Measurements from ENCODE around the gene HINT2. TPM values are rescaled to one million over a fixed set of nuclear protein-coding genes. Genes with fewer than 3 reads are reported as not detected.

Gene HINT2
- total RNA-seq, 6 experiments from 2014 or later: 23.3 to 35.3 (median 34.6) TPM

- Mint-ChIP-seq H3K27me3 (ENCODE audit: insufficient read depth) (peaks cover 30% of the 10 kb centered on the region), H3K36me3 (ENCODE audit: low read depth) (no peaks in the 10 kb centered on the region), H3K27ac (no peak overlapping the region), H3K4me1 (ENCODE audit: low read depth) (peaks cover 8% of the 10 kb centered on the region; the same call in 1 of the 2 replicates), H3K9me3 (no peaks in the 10 kb centered on the region), H3K4me3 (no peak overlapping the region)
- no peak for DNase-seq
- no peak for TF ChIP-seq CTCF (IDR thresholded peaks at IDR 0.05)
Observed at GRCh38 chr9:35783418-35783817, 31.4 kb downstream of the HINT2 start.

- no peaks in the 10 kb centered on the region for H3K9me3 Mint-ChIP-seq
- no peaks in the 10 kb centered on the region for H3K36me3 Mint-ChIP-seq (ENCODE audit: low read depth)
- no peak for DNase-seq
- no peak overlapping the region for H3K4me3 Mint-ChIP-seq
- H3K27me3 Mint-ChIP-seq (ENCODE audit: insufficient read depth): peaks cover 25% of the 10 kb centered on the region
- no peak for TF ChIP-seq CTCF (IDR thresholded peaks at IDR 0.05)
- H3K27ac Mint-ChIP-seq: no peak overlapping the region
- no peaks in the 10 kb centered on the region for H3K4me1 Mint-ChIP-seq (ENCODE audit: low read depth)
Observed at GRCh38 chr9:35781066-35781465, 33.8 kb downstream of the HINT2 start.

GRCh38 chr9:35778496-35778895, 36.3 kb downstream of the HINT2 start:
- DNase-seq: no peak
- Mint-ChIP-seq H3K36me3 (ENCODE audit: low read depth) (no peaks in the 10 kb centered on the region), H3K27ac (no peak overlapping the region), H3K9me3 (no peaks in the 10 kb centered on the region), H3K4me3 (no peak overlapping the region), H3K4me1 (ENCODE audit: low read depth) (peaks cover 10% of the 10 kb centered on the region; the same call in 1 of the 2 replicates), H3K27me3 (ENCODE audit: insufficient read depth) (peaks cover 23% of the 10 kb centered on the region)
- TF ChIP-seq CTCF (IDR thresholded peaks at IDR 0.05): no peak

GRCh38 chr9:35776018-35776417, 38.8 kb downstream of the HINT2 start:
- Mint-ChIP-seq H3K4me3 (no peak overlapping the region), H3K27ac (no peak overlapping the region), H3K27me3 (ENCODE audit: insufficient read depth) (peaks cover 23% of the 10 kb centered on the region), H3K36me3 (ENCODE audit: low read depth) (no peaks in the 10 kb centered on the region), H3K4me1 (ENCODE audit: low read depth) (peaks cover 10% of the 10 kb centered on the region; the same call in 1 of the 2 replicates), H3K9me3 (no peaks in the 10 kb centered on the region)
- TF ChIP-seq CTCF (IDR thresholded peaks at IDR 0.05): no peak
- DNase-seq: no peak

- DNase-seq: no peak
- no peak for TF ChIP-seq CTCF (IDR thresholded peaks at IDR 0.05)
- H3K27me3 Mint-ChIP-seq (ENCODE audit: insufficient read depth): peaks cover 17% of the 10 kb centered on the region
- H3K4me3 Mint-ChIP-seq: no peak overlapping the region
- H3K4me1 Mint-ChIP-seq (ENCODE audit: low read depth): peaks cover 10% of the 10 kb centered on the region; the same call in 1 of the 2 replicates
- no peaks in the 10 kb centered on the region for H3K36me3 Mint-ChIP-seq (ENCODE audit: low read depth)
- no peak overlapping the region for H3K27ac Mint-ChIP-seq
- no peaks in the 10 kb centered on the region for H3K9me3 Mint-ChIP-seq
Observed at GRCh38 chr9:35774907-35775635, 39.8 kb downstream of the HINT2 start.

Measured in HFFc6 (cell line).